Left ventricle myocardium inferior (tissue), 1 donor: ENCODE measurements around the gene AGAP6. TPM values are rescaled to one million over a fixed set of nuclear protein-coding genes. Genes with fewer than 3 reads are reported as not detected.
"Not testable (repeated sequence)": the region's sequence is repeated elsewhere in the genome, so short reads cannot be mapped to it uniquely, and the experiment has no call there.

Source experiments
- DNase-seq: peaks from one replicate; pipeline ENCODE4 v3.0.0-alpha.2; 2020
- H3K27ac ChIP-seq: fragments of 200-600 bp; replicated peaks from 2 replicates; pipeline ENCODE4 v1.8.0; 2021
- H3K27me3 ChIP-seq: fragments of 200-600 bp; 2 replicates; pipeline ENCODE4 v1.8.0; 2021; ENCODE audit warnings: low read depth
- H3K36me3 ChIP-seq: fragments of 200-600 bp; 2 replicates; pipeline ENCODE4 v1.8.0; 2021
- H3K4me1 ChIP-seq: fragments of 200-600 bp; 2 replicates; pipeline ENCODE4 v1.8.0; 2021
- H3K4me3 ChIP-seq: fragments of 200-600 bp; 2 replicates; pipeline ENCODE4 v1.8.0; 2021; ENCODE audit warnings: mild to moderate bottlenecking, moderate library complexity
- H3K9me3 ChIP-seq: fragments of 200-600 bp; replicated peaks from 2 replicates; pipeline ENCODE4 v1.8.0; 2021
- intact Hi-C: fragments of 100-400 bp; cut with micrococcal nuclease; formaldehyde crosslinking; loops from one replicate; pipeline ENCODE4 v1.11.0; 2022
- long read RNA-seq: library from polyadenylated mRNA; unstranded; transcript quantifications from one replicate; pipeline ENCODE4 v2.0.0, GENCODE V29; 2021
- total RNA-seq: library from RNA; stranded (reverse); fragmentation: NEBNext Ultra II Directional; extraction: Animal tissue kit (Norgen Biotek cat#: 25700); gene quantifications from one replicate; pipeline ENCODE4 v1.2.1, GENCODE V29; 2021
- donor health status: DM: no; HTN: yes; CAD: no; lungs with severe emphysema.

Gene AGAP6
- 4.7 TPM for total RNA-seq
- long read RNA-seq, partial matches to known transcripts: 4 of 5 reads
- long read RNA-seq, other reads (novel, unspliced or antisense): 1 of 5 reads

GRCh38 chr10:49988376-49988775 lies at the start of gene AGAP6:
Gene AGAP6 (plus strand): TSS chr10:49988406. CDS start chr10:49988716, 310 bp downstream.
- H3K9me3 ChIP-seq, H3K4me1 ChIP-seq, H3K4me3 ChIP-seq, intact Hi-C loops, DNase-seq, H3K36me3 ChIP-seq, H3K27ac ChIP-seq, H3K27me3 ChIP-seq: not testable (repeated sequence)

GRCh38 chr10:49941447-49942338 lies 46.5 kb upstream of the AGAP6 start, which contains the start of the genes PARG and TIMM23B:
Gene PARG (minus strand): TSS chr10:49942027. CDS start chr10:49941725, 302 bp downstream.
Gene TIMM23B (plus strand): TSS chr10:49942053. CDS start chr10:49942195, 142 bp downstream.
- H3K9me3 ChIP-seq, H3K27me3 ChIP-seq, H3K36me3 ChIP-seq, intact Hi-C loops: not testable (repeated sequence)
- peak; percentile 79 for DNase-seq
- H3K4me3 ChIP-seq: peak within 1 kb of the TSS; percentile 93
- H3K27ac ChIP-seq: peak within 1 kb of the TSS; percentile 85
- peaks cover 40% of the 10 kb centered on the region for H3K4me1 ChIP-seq

- Histone ChIP-seq H3K4me1 (peaks cover 40% of the 10 kb centered on the region), H3K4me3 (peak overlapping the region; percentile 93), H3K27ac (peak overlapping the region; percentile 85)
- DNase-seq, intact Hi-C loops, H3K9me3 ChIP-seq, H3K27me3 ChIP-seq, H3K36me3 ChIP-seq: not testable (repeated sequence)
Measured at GRCh38 chr10:49942339-49942705, 45.9 kb upstream of the AGAP6 start.

- H3K36me3 ChIP-seq: peaks cover 12% of the 10 kb centered on the region
- intact Hi-C loops, H3K27ac ChIP-seq, DNase-seq, H3K27me3 ChIP-seq, H3K9me3 ChIP-seq, H3K4me3 ChIP-seq: not testable (repeated sequence)
- peaks cover 43% of the 10 kb centered on the region for H3K4me1 ChIP-seq
Measured at GRCh38 chr10:49943607-49944006, 44.6 kb upstream of the AGAP6 start.

GRCh38 chr10:49948142-49948541 lies 40.1 kb upstream of the AGAP6 start:
- H3K4me3 ChIP-seq, H3K27me3 ChIP-seq, H3K9me3 ChIP-seq, DNase-seq, intact Hi-C loops: not testable (repeated sequence)
- peaks cover 17% of the 10 kb centered on the region for H3K36me3 ChIP-seq
- H3K27ac ChIP-seq: peak overlapping the region; percentile 65
- peaks cover 13% of the 10 kb centered on the region for H3K4me1 ChIP-seq

GRCh38 chr10:49948737-49949136 lies 39.5 kb upstream of the AGAP6 start:
- H3K27ac ChIP-seq: peak overlapping the region; percentile 65
- H3K4me1 ChIP-seq, H3K4me3 ChIP-seq, DNase-seq, intact Hi-C loops, H3K9me3 ChIP-seq, H3K27me3 ChIP-seq: not testable (repeated sequence)
- H3K36me3 ChIP-seq: peaks cover 19% of the 10 kb centered on the region

GRCh38 chr10:49952006-49952405 lies 36.2 kb upstream of the AGAP6 start:
- DNase-seq, intact Hi-C loops: not testable (repeated sequence)
- peaks cover 35% of the 10 kb centered on the region for H3K36me3 ChIP-seq

GRCh38 chr10:49953122-49953521 lies 35.1 kb upstream of the AGAP6 start:
- intact Hi-C loops: not testable (repeated sequence)

More at GRCh38 chr10:49952006-49952405, 36.2 kb upstream of the AGAP6 start:
- H3K9me3 ChIP-seq, H3K27me3 ChIP-seq, H3K27ac ChIP-seq, H3K4me1 ChIP-seq, H3K4me3 ChIP-seq: not testable (repeated sequence)

GRCh38 chr10:49970331-49970857 lies 17.8 kb upstream of the AGAP6 start:
- H3K27me3 ChIP-seq, H3K9me3 ChIP-seq, H3K4me3 ChIP-seq, DNase-seq, H3K27ac ChIP-seq, H3K4me1 ChIP-seq, intact Hi-C loops, H3K36me3 ChIP-seq: not testable (repeated sequence)

More at GRCh38 chr10:49953122-49953521, 35.1 kb upstream of the AGAP6 start:
- not testable (repeated sequence) for H3K4me3 ChIP-seq, H3K27ac ChIP-seq, DNase-seq, H3K27me3 ChIP-seq, H3K9me3 ChIP-seq, H3K4me1 ChIP-seq
- H3K36me3 ChIP-seq: peaks cover 31% of the 10 kb centered on the region

GRCh38 chr10:49971466-49971865 lies 16.7 kb upstream of the AGAP6 start:
- intact Hi-C loops: not testable (repeated sequence)

GRCh38 chr10:49972094-49972493 lies 16.1 kb upstream of the AGAP6 start:
- intact Hi-C loops, H3K4me3 ChIP-seq, H3K36me3 ChIP-seq, H3K27ac ChIP-seq, H3K9me3 ChIP-seq, H3K4me1 ChIP-seq, H3K27me3 ChIP-seq, DNase-seq: not testable (repeated sequence)

More at GRCh38 chr10:49971466-49971865, 16.7 kb upstream of the AGAP6 start:
- not testable (repeated sequence) for H3K9me3 ChIP-seq, H3K27ac ChIP-seq, H3K27me3 ChIP-seq, H3K4me1 ChIP-seq, H3K4me3 ChIP-seq, H3K36me3 ChIP-seq, DNase-seq

GRCh38 chr10:49977756-49978155 lies 10.4 kb upstream of the AGAP6 start:
- H3K4me1 ChIP-seq, H3K9me3 ChIP-seq, intact Hi-C loops, H3K27ac ChIP-seq, H3K27me3 ChIP-seq, DNase-seq, H3K4me3 ChIP-seq, H3K36me3 ChIP-seq: not testable (repeated sequence)

- H3K36me3 ChIP-seq, H3K9me3 ChIP-seq, H3K4me3 ChIP-seq, H3K27me3 ChIP-seq, H3K4me1 ChIP-seq, DNase-seq, H3K27ac ChIP-seq, intact Hi-C loops: not testable (repeated sequence)
Measured at GRCh38 chr10:49987207-49987606, 999 bp upstream of the AGAP6 start.

- H3K36me3 ChIP-seq, H3K27me3 ChIP-seq, H3K4me1 ChIP-seq, H3K4me3 ChIP-seq, H3K27ac ChIP-seq, DNase-seq, intact Hi-C loops, H3K9me3 ChIP-seq: not testable (repeated sequence)
Measured at GRCh38 chr10:49995321-49995720, 7.1 kb downstream of the AGAP6 start.
